ENCODE results near the gene MDGA2.

Gene MDGA2

GRCh38 chr14:46840944-46841720 lies 834.3 kb downstream of the MDGA2 start:
- DNase-seq, result no peak

- DNase-seq, result no peak
Measured at GRCh38 chr14:46820291-46820690, 855.1 kb downstream of the MDGA2 start.

- no peak for DNase-seq
Measured at GRCh38 chr14:46819117-46819516, 856.3 kb downstream of the MDGA2 start.

- no peak for DNase-seq
Measured at GRCh38 chr14:46818147-46818546, 857.3 kb downstream of the MDGA2 start.

GRCh38 chr14:46793144-46793543 lies 882.3 kb downstream of the MDGA2 start:
- DNase-seq, result no peak

Data from stimulated activated CD4-positive, alpha-beta T cell treated with anti-CD3 and anti-CD28 coated beads, Interleukin-4, amount 100 ng/mL, for 4 hours (primary cell).